IMR-90 (cell line): Measurements from ENCODE around the gene CCT5. TPM values are rescaled to one million over a fixed set of nuclear protein-coding genes. Genes with fewer than 3 reads are reported as not detected.

ENCODE experiments used
- ATAC-seq: fragments of 200-7000 bp; cut with Tn5 transposase; 2 replicates; pipeline ENCODE4 v1.9.1; 2020; ENCODE audit warnings: low read depth, mild to moderate bottlenecking, moderate library complexity
- BruUV-seq: library from RNA; stranded (reverse); fragments of 400-500 nt; replicated peaks from 2 replicates; lab custom pipeline; 2021; lab: Mats Ljungman, UMichigan
- CTCF ChIA-PET: fragments of 300-600 bp; formaldehyde crosslinking; extraction: SDS; loops from one replicate; lab custom pipeline; 2021; ENCODE audit warnings: antibody characterized with exemption; lab: Yijun Ruan, JAX
- POLR2A ChIA-PET: fragments of 300-600 bp; sonication (Branson Sonifier 250); formaldehyde crosslinking; loops from one replicate; lab custom pipeline; 2022; ENCODE audit warnings: antibody characterized with exemption; ENCODE audit not compliant: unreplicated experiment; lab: Charles Lee
- DNase-seq: peaks from one replicate; pipeline ENCODE4 v3.0.0; 2013
- H2AFZ ChIP-seq: replicated peaks from 2 replicates; pipeline ENCODE3; 2013; ENCODE audit warnings: low read length, mild to moderate bottlenecking; ENCODE audit not compliant: poor library complexity
- H2AK5ac ChIP-seq: 2 replicates; pipeline ENCODE4 v1.6.1; 2013; ENCODE audit warnings: low read depth, low read length, inconsistent platforms
- H2AK9ac ChIP-seq: replicated peaks from 2 replicates; pipeline ENCODE3; 2013; ENCODE audit warnings: mild to moderate bottlenecking, low read depth, low read length, moderate library complexity; ENCODE audit not compliant: poor library complexity
- H2BK120ac ChIP-seq: 2 replicates; pipeline ENCODE4 v1.6.1; 2013; ENCODE audit warnings: low read depth, low read length, inconsistent platforms
- H2BK15ac ChIP-seq: 3 replicates; pipeline ENCODE4 v1.6.1; 2013; ENCODE audit warnings: low read depth, low read length, inconsistent platforms
- H2BK20ac ChIP-seq: 2 replicates; pipeline ENCODE4 v1.6.1; 2013; ENCODE audit warnings: low read depth, mild to moderate bottlenecking, inconsistent platforms, low read length, moderate library complexity
- H2BK5ac ChIP-seq: 2 replicates; pipeline ENCODE4 v1.6.1; 2013; ENCODE audit warnings: mild to moderate bottlenecking, low read depth, low read length, inconsistent platforms; ENCODE audit not compliant: poor library complexity, severe bottlenecking
- H3K14ac ChIP-seq: replicated peaks from 2 replicates; pipeline ENCODE4 v1.6.1; 2013; ENCODE audit warnings: low read depth, low read length, inconsistent platforms
- H3K18ac ChIP-seq: 2 replicates; pipeline ENCODE4 v1.6.1; 2013; ENCODE audit warnings: low read depth, low read length, control low read depth
- H3K23ac ChIP-seq: 2 replicates; pipeline ENCODE4 v1.6.1; 2013; ENCODE audit warnings: low read depth, low read length, inconsistent platforms
- H3K27ac ChIP-seq: 2 replicates; pipeline ENCODE4 v1.5.1; 2013; ENCODE audit warnings: mild to moderate bottlenecking, control low read depth, low read length; ENCODE audit not compliant: insufficient read depth
- H3K27me3 ChIP-seq: 2 replicates; pipeline ENCODE4 v1.6.1; 2013; ENCODE audit warnings: low read length; ENCODE audit not compliant: control insufficient read depth, insufficient read depth
- H3K36me3 ChIP-seq: 2 replicates; pipeline ENCODE4 v1.6.1; 2013; ENCODE audit warnings: low read length, mixed read lengths; ENCODE audit not compliant: control insufficient read depth, insufficient read depth
- H3K4ac ChIP-seq: 2 replicates; pipeline ENCODE4 v1.6.1; 2013; ENCODE audit warnings: low read depth, low read length, inconsistent platforms
- H3K4me1 ChIP-seq: 2 replicates; pipeline ENCODE4 v1.6.1; 2013; ENCODE audit warnings: low read length, mixed read lengths; ENCODE audit not compliant: control insufficient read depth, insufficient read depth
- H3K4me2 ChIP-seq: 2 replicates; pipeline ENCODE4 v1.6.1; 2013; ENCODE audit warnings: low read depth, mild to moderate bottlenecking, control low read depth, low read length, moderate library complexity
- H3K4me3 ChIP-seq: 2 replicates; pipeline ENCODE4 v1.5.1; 2013; ENCODE audit warnings: low read depth, mild to moderate bottlenecking, control low read depth, low read length, moderate library complexity; ENCODE audit not compliant: insufficient read depth
- H3K56ac ChIP-seq: 2 replicates; pipeline ENCODE4 v1.6.1; 2013; ENCODE audit warnings: low read length, inconsistent platforms; ENCODE audit not compliant: insufficient read depth; ENCODE audit errors: extremely low read depth
- H3K79me1 ChIP-seq, 2 experiments: 2 replicates each; pipeline ENCODE4 v1.6.1; 2013; ENCODE audit warnings: low read length in 2 of 2, inconsistent platforms in 1 of 2, low read depth in 1 of 2
- H3K9ac ChIP-seq: 2 replicates; pipeline ENCODE4 v1.6.1; 2013; ENCODE audit warnings: low read depth, low read length, control low read depth
- H3K9me1 ChIP-seq: 2 replicates; pipeline ENCODE4 v1.6.1; 2013; ENCODE audit warnings: low read length, inconsistent platforms; ENCODE audit not compliant: insufficient read depth
- H3K9me3 ChIP-seq: 2 replicates; pipeline ENCODE4 v1.6.1; 2013; ENCODE audit warnings: low read length; ENCODE audit not compliant: control insufficient read depth, insufficient read depth
- H4K20me1 ChIP-seq: 2 replicates; pipeline ENCODE4 v1.6.1; 2013; ENCODE audit warnings: low read length, inconsistent platforms; ENCODE audit not compliant: insufficient read depth
- H4K5ac ChIP-seq: 2 replicates; pipeline ENCODE4 v1.6.1; 2013; ENCODE audit warnings: mild to moderate bottlenecking, low read depth, low read length, control low read depth
- H4K8ac ChIP-seq, 2 experiments: 2 replicates each; pipeline ENCODE4 v1.6.1; 2013; ENCODE audit warnings: low read depth in 2 of 2, low read length in 2 of 2, control low read depth in 1 of 2, inconsistent platforms in 1 of 2
- H4K91ac ChIP-seq: 2 replicates; pipeline ENCODE4 v1.6.1; 2013; ENCODE audit warnings: low read depth, low read length, inconsistent platforms; ENCODE audit not compliant: insufficient read depth
- BHLHE40 ChIP-seq: fragments of 150-350 bp; IDR thresholded peaks from 2 replicates; pipeline ENCODE4 v1.6.1; 2016; ENCODE audit warnings: mild to moderate bottlenecking, low read depth, low read length
- CEBPB ChIP-seq: IDR thresholded peaks from 2 replicates; pipeline ENCODE4 v1.6.1; 2012; ENCODE audit warnings: low read depth, low read length, improper control_type of control experiment
- CHD1 ChIP-seq: IDR thresholded peaks from 2 replicates; pipeline ENCODE4 v1.6.1; 2012; ENCODE audit warnings: low read depth, low read length, improper control_type of control experiment
- FOS ChIP-seq: fragments of 150-350 bp; IDR thresholded peaks from 2 replicates; pipeline ENCODE4 v1.6.1; 2016; ENCODE audit warnings: low read depth, low read length
- MAFK ChIP-seq: IDR thresholded peaks from 2 replicates; pipeline ENCODE4 v1.6.1; 2012; ENCODE audit warnings: low read depth, low read length, improper control_type of control experiment
- MAZ ChIP-seq: IDR thresholded peaks from 2 replicates; pipeline ENCODE4 v1.6.1; 2012; ENCODE audit warnings: low read depth, mild to moderate bottlenecking, low read length, improper control_type of control experiment, moderate library complexity, borderline replicate concordance
- MXI1 ChIP-seq: IDR thresholded peaks from 2 replicates; pipeline ENCODE4 v1.6.1; 2012; ENCODE audit warnings: low read depth, mild to moderate bottlenecking, low read length, moderate library complexity, borderline replicate concordance
- NFE2L2 ChIP-seq: fragments of 150-350 bp; IDR thresholded peaks from 2 replicates; pipeline ENCODE4 v1.6.1; 2016; ENCODE audit warnings: low read depth, mild to moderate bottlenecking, low read length
- POLR2A ChIP-seq: IDR thresholded peaks from 2 replicates; pipeline ENCODE4 v1.6.1; 2012; ENCODE audit warnings: mild to moderate bottlenecking, low read depth, low read length
- RAD21 ChIP-seq: IDR thresholded peaks from 2 replicates; pipeline ENCODE4 v1.6.1; 2012; ENCODE audit warnings: low read length, improper control_type of control experiment
- RCOR1 ChIP-seq: IDR thresholded peaks from 2 replicates; pipeline ENCODE4 v1.6.1; 2012; ENCODE audit warnings: mild to moderate bottlenecking, low read length, improper control_type of control experiment; ENCODE audit not compliant: insufficient replicate concordance
- RFX5 ChIP-seq: IDR thresholded peaks from 2 replicates; pipeline ENCODE4 v1.8.0; 2012; ENCODE audit warnings: low read depth, mild to moderate bottlenecking, low read length, moderate library complexity
- SMC3 ChIP-seq: fragments of 150-350 bp; IDR thresholded peaks from 2 replicates; pipeline ENCODE4 v1.6.1; 2016; ENCODE audit warnings: low read depth, mild to moderate bottlenecking, antibody characterized with exemption, low read length, moderate library complexity
- WGBS, 2 experiments: methylation state at CpG; one replicate each; pipeline versions ENCODE4 v1.1.5 to v1.1.7; 2013; ENCODE audit warnings: missing lambda C conversion rate in 2 of 2; ENCODE audit not compliant: insufficient read length in 1 of 2; ENCODE audit errors: extremely low coverage in 2 of 2; 5-methylcytosine and 5-hydroxymethylcytosine counted together
- dilution Hi-C: fragments of 300-500 bp; cut with HindIII; formaldehyde crosslinking; loops from one replicate; pipeline ENCODE4 v1.14.3; 2018; ENCODE audit warnings: low sequenced_read_pairs; ENCODE audit not compliant: unreplicated experiment
- in situ Hi-C: fragments of 300-500 bp; cut with MboI; formaldehyde crosslinking; loops from 3 replicates; pipeline ENCODE4 v1.14.3; 2019; ENCODE audit warnings: low sequenced_read_pairs, inconsistent platforms, mixed read lengths
- intact Hi-C: fragments of 100-400 bp; cut with micrococcal nuclease; formaldehyde crosslinking; loops from 2 replicates; pipeline ENCODE4 v1.10.0; 2022
- polyA plus RNA-seq, 3 experiments: library from polyadenylated mRNA; depleted of rRNA; stranded (reverse); fragments of >200 nt; gene quantifications; 2 replicates each; pipeline ENCODE4 v1.2.3, GENCODE V29; 2012; ENCODE audit warnings: low replicate concordance in 1 of 3
- total RNA-seq: library from RNA; depleted of rRNA; stranded (reverse); fragments of >200 nt; gene quantifications from 2 replicates; pipeline ENCODE4 v1.2.3, GENCODE V29; 2012
- TF ChIP-seq, protein P1 (sequence below): fragments of 150-350 bp; IDR thresholded peaks from 2 replicates; pipeline ENCODE4 v1.6.1; 2017; ENCODE audit warnings: mild to moderate bottlenecking, antibody characterized with exemption, low read length, low read depth
- TF ChIP-seq, protein P2 (sequence below): fragments of 150-350 bp; IDR thresholded peaks from 2 replicates; pipeline ENCODE4 v1.6.1; 2016; ENCODE audit warnings: low read depth, mild to moderate bottlenecking, low read length, moderate library complexity, borderline replicate concordance
- TF ChIP-seq, protein P3 (sequence below): conservative IDR thresholded peaks from 2 replicates; pipeline ENCODE4 v1.5.1; 2012; ENCODE audit warnings: mild to moderate bottlenecking, low read depth, low read length, improper control_type of control experiment

The CCT5 gene
- total and polyA plus RNA-seq, 2 of the 4 experiments (the other 2 are of a cell fraction) = 358 to 481 TPM

DNA sequence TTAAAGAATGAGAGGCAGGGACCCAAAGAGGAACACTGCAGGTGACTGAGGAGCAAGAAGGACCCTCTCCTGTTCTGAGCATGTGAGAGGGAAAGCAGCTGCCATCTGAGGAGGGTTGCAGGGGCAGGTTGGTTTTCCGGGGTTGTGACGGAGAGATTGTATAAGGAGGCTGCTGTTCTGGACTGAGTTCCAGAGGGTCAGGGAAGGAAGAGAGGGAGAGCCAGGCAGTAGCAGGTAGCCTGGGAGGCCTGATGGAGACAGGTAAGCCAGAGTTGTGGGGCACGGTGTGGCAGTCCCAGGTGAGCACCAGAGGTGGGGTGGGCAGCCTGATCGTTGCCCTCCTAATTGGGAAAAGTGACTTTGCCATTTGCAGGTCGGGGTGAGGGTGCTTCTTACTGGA, 9.8 kb downstream of the CCT5 start:
- H3K23ac ChIP-seq = no peak overlapping the region
- peaks cover 4% of the 10 kb centered on the region; the same call in 1 of the 2 replicates for H3K4me1 ChIP-seq
- no peak overlapping the region for H3K18ac ChIP-seq
- no peak overlapping the region for H3K4me2 ChIP-seq
- no peak overlapping the region for H2AK9ac ChIP-seq
- no peak overlapping the region for H3K56ac ChIP-seq
- in situ Hi-C loops = no loop called here
- intact Hi-C loops = no loop called here
- ChIA-PET POLR2A (no interaction called here), CTCF (no interaction called here)
- no peak overlapping the region for H2BK20ac ChIP-seq
- peaks cover 59% of the 10 kb centered on the region for H3K36me3 ChIP-seq
- peaks cover 20% of the 10 kb centered on the region for H3K9me1 ChIP-seq
- no peak overlapping the region for H2AFZ ChIP-seq
- H4K20me1 ChIP-seq = peaks cover 37% of the 10 kb centered on the region
- H2BK120ac ChIP-seq = no peak overlapping the region
- BruUV-seq = no TSS peak
- H3K14ac ChIP-seq = no peak overlapping the region
- dilution Hi-C loops = no loop called here
- peaks cover 42 to 64% of the 10 kb centered on the region in 2 experiments for H3K79me1 ChIP-seq
- DNase-seq (no peak), ATAC-seq (no peak)
- H2BK5ac ChIP-seq = no peak overlapping the region
- H4K91ac ChIP-seq = no peak overlapping the region
- H3K27me3 ChIP-seq = no peaks in the 10 kb centered on the region
- H2BK15ac ChIP-seq = no peak overlapping the region
- H4K5ac ChIP-seq = no peak overlapping the region
- H2AK5ac ChIP-seq = no peak overlapping the region
- no peak for TF ChIP-seq BHLHE40
- no peak for TF ChIP-seq CHD1
- TF ChIP-seq, protein P1, sequence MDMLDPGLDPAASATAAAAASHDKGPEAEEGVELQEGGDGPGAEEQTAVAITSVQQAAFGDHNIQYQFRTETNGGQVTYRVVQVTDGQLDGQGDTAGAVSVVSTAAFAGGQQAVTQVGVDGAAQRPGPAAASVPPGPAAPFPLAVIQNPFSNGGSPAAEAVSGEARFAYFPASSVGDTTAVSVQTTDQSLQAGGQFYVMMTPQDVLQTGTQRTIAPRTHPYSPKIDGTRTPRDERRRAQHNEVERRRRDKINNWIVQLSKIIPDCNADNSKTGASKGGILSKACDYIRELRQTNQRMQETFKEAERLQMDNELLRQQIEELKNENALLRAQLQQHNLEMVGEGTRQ = no peak
- TF ChIP-seq SMC3 = no peak
- TF ChIP-seq, protein P2, sequence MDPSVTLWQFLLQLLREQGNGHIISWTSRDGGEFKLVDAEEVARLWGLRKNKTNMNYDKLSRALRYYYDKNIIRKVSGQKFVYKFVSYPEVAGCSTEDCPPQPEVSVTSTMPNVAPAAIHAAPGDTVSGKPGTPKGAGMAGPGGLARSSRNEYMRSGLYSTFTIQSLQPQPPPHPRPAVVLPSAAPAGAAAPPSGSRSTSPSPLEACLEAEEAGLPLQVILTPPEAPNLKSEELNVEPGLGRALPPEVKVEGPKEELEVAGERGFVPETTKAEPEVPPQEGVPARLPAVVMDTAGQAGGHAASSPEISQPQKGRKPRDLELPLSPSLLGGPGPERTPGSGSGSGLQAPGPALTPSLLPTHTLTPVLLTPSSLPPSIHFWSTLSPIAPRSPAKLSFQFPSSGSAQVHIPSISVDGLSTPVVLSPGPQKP = no peak
- no peak for TF ChIP-seq POLR2A
- no peak for TF ChIP-seq RCOR1
- TF ChIP-seq CEBPB = no peak
- TF ChIP-seq NFE2L2 = no peak
- no peak for TF ChIP-seq RAD21
- TF ChIP-seq RFX5 = no peak
- TF ChIP-seq MXI1 = no peak
- TF ChIP-seq FOS = no peak
- no peak for TF ChIP-seq MAZ
- TF ChIP-seq, protein P3, sequence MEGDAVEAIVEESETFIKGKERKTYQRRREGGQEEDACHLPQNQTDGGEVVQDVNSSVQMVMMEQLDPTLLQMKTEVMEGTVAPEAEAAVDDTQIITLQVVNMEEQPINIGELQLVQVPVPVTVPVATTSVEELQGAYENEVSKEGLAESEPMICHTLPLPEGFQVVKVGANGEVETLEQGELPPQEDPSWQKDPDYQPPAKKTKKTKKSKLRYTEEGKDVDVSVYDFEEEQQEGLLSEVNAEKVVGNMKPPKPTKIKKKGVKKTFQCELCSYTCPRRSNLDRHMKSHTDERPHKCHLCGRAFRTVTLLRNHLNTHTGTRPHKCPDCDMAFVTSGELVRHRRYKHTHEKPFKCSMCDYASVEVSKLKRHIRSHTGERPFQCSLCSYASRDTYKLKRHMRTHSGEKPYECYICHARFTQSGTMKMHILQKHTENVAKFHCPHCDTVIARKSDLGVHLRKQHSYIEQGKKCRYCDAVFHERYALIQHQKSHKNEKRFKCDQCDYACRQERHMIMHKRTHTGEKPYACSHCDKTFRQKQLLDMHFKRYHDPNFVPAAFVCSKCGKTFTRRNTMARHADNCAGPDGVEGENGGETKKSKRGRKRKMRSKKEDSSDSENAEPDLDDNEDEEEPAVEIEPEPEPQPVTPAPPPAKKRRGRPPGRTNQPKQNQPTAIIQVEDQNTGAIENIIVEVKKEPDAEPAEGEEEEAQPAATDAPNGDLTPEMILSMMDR = no peak
- no peak for TF ChIP-seq MAFK
- no peak overlapping the region for H3K4me3 ChIP-seq
- 93% methylated on average over 2 of the region's 5 CpGs; no CpG with 5 or more reads in 1 of the 2 experiments for whole genome bisulfite sequencing, 2 experiments
- H3K9ac ChIP-seq = no peak overlapping the region
- no peak overlapping the region for H3K27ac ChIP-seq
- H3K4ac ChIP-seq = no peak overlapping the region
- H4K8ac ChIP-seq = no peak overlapping the region
- no peaks in the 10 kb centered on the region for H3K9me3 ChIP-seq
